IMR-90 (cell line): ENCODE data around the gene ARRDC3. TPM values are rescaled to one million over a fixed set of nuclear protein-coding genes. Genes with fewer than 3 reads are reported as not detected.

Source experiments
- ATAC-seq: fragments of 200-7000 bp; cut with Tn5 transposase; 2 replicates; pipeline ENCODE4 v1.9.1; 2020; ENCODE audit warnings: low read depth, mild to moderate bottlenecking, moderate library complexity
- BruUV-seq: library from RNA; stranded (reverse); fragments of 400-500 nt; replicated peaks from 2 replicates; lab custom pipeline; 2021; lab: Mats Ljungman, UMichigan
- CTCF ChIA-PET: fragments of 300-600 bp; formaldehyde crosslinking; extraction: SDS; loops from one replicate; lab custom pipeline; 2021; ENCODE audit warnings: antibody characterized with exemption; lab: Yijun Ruan, JAX
- POLR2A ChIA-PET: fragments of 300-600 bp; sonication (Branson Sonifier 250); formaldehyde crosslinking; loops from one replicate; lab custom pipeline; 2022; ENCODE audit warnings: antibody characterized with exemption; ENCODE audit not compliant: unreplicated experiment; lab: Charles Lee
- DNase-seq: peaks from one replicate; pipeline ENCODE4 v3.0.0; 2013
- H2AFZ ChIP-seq: replicated peaks from 2 replicates; pipeline ENCODE3; 2013; ENCODE audit warnings: low read length, mild to moderate bottlenecking; ENCODE audit not compliant: poor library complexity
- H2AK5ac ChIP-seq: 2 replicates; pipeline ENCODE4 v1.6.1; 2013; ENCODE audit warnings: low read depth, low read length, inconsistent platforms
- H2AK9ac ChIP-seq: replicated peaks from 2 replicates; pipeline ENCODE3; 2013; ENCODE audit warnings: mild to moderate bottlenecking, low read depth, low read length, moderate library complexity; ENCODE audit not compliant: poor library complexity
- H2BK120ac ChIP-seq: 2 replicates; pipeline ENCODE4 v1.6.1; 2013; ENCODE audit warnings: low read depth, low read length, inconsistent platforms
- H2BK15ac ChIP-seq: 3 replicates; pipeline ENCODE4 v1.6.1; 2013; ENCODE audit warnings: low read depth, low read length, inconsistent platforms
- H2BK20ac ChIP-seq: 2 replicates; pipeline ENCODE4 v1.6.1; 2013; ENCODE audit warnings: low read depth, mild to moderate bottlenecking, inconsistent platforms, low read length, moderate library complexity
- H2BK5ac ChIP-seq: 2 replicates; pipeline ENCODE4 v1.6.1; 2013; ENCODE audit warnings: mild to moderate bottlenecking, low read depth, low read length, inconsistent platforms; ENCODE audit not compliant: poor library complexity, severe bottlenecking
- H3K14ac ChIP-seq: replicated peaks from 2 replicates; pipeline ENCODE4 v1.6.1; 2013; ENCODE audit warnings: low read depth, low read length, inconsistent platforms
- H3K18ac ChIP-seq: 2 replicates; pipeline ENCODE4 v1.6.1; 2013; ENCODE audit warnings: low read depth, low read length, control low read depth
- H3K23ac ChIP-seq: 2 replicates; pipeline ENCODE4 v1.6.1; 2013; ENCODE audit warnings: low read depth, low read length, inconsistent platforms
- H3K27ac ChIP-seq: 2 replicates; pipeline ENCODE4 v1.5.1; 2013; ENCODE audit warnings: mild to moderate bottlenecking, control low read depth, low read length; ENCODE audit not compliant: insufficient read depth
- H3K27me3 ChIP-seq: 2 replicates; pipeline ENCODE4 v1.6.1; 2013; ENCODE audit warnings: low read length; ENCODE audit not compliant: control insufficient read depth, insufficient read depth
- H3K36me3 ChIP-seq: 2 replicates; pipeline ENCODE4 v1.6.1; 2013; ENCODE audit warnings: low read length, mixed read lengths; ENCODE audit not compliant: control insufficient read depth, insufficient read depth
- H3K4ac ChIP-seq: 2 replicates; pipeline ENCODE4 v1.6.1; 2013; ENCODE audit warnings: low read depth, low read length, inconsistent platforms
- H3K4me1 ChIP-seq: 2 replicates; pipeline ENCODE4 v1.6.1; 2013; ENCODE audit warnings: low read length, mixed read lengths; ENCODE audit not compliant: control insufficient read depth, insufficient read depth
- H3K4me2 ChIP-seq: 2 replicates; pipeline ENCODE4 v1.6.1; 2013; ENCODE audit warnings: low read depth, mild to moderate bottlenecking, control low read depth, low read length, moderate library complexity
- H3K4me3 ChIP-seq: 2 replicates; pipeline ENCODE4 v1.5.1; 2013; ENCODE audit warnings: low read depth, mild to moderate bottlenecking, control low read depth, low read length, moderate library complexity; ENCODE audit not compliant: insufficient read depth
- H3K56ac ChIP-seq: 2 replicates; pipeline ENCODE4 v1.6.1; 2013; ENCODE audit warnings: low read length, inconsistent platforms; ENCODE audit not compliant: insufficient read depth; ENCODE audit errors: extremely low read depth
- H3K79me1 ChIP-seq, 2 experiments: 2 replicates each; pipeline ENCODE4 v1.6.1; 2013; ENCODE audit warnings: low read length in 2 of 2, inconsistent platforms in 1 of 2, low read depth in 1 of 2
- H3K9ac ChIP-seq: 2 replicates; pipeline ENCODE4 v1.6.1; 2013; ENCODE audit warnings: low read depth, low read length, control low read depth
- H3K9me1 ChIP-seq: 2 replicates; pipeline ENCODE4 v1.6.1; 2013; ENCODE audit warnings: low read length, inconsistent platforms; ENCODE audit not compliant: insufficient read depth
- H3K9me3 ChIP-seq: 2 replicates; pipeline ENCODE4 v1.6.1; 2013; ENCODE audit warnings: low read length; ENCODE audit not compliant: control insufficient read depth, insufficient read depth
- H4K20me1 ChIP-seq: 2 replicates; pipeline ENCODE4 v1.6.1; 2013; ENCODE audit warnings: low read length, inconsistent platforms; ENCODE audit not compliant: insufficient read depth
- H4K5ac ChIP-seq: 2 replicates; pipeline ENCODE4 v1.6.1; 2013; ENCODE audit warnings: mild to moderate bottlenecking, low read depth, low read length, control low read depth
- H4K8ac ChIP-seq, 2 experiments: 2 replicates each; pipeline ENCODE4 v1.6.1; 2013; ENCODE audit warnings: low read depth in 2 of 2, low read length in 2 of 2, control low read depth in 1 of 2, inconsistent platforms in 1 of 2
- H4K91ac ChIP-seq: 2 replicates; pipeline ENCODE4 v1.6.1; 2013; ENCODE audit warnings: low read depth, low read length, inconsistent platforms; ENCODE audit not compliant: insufficient read depth
- BHLHE40 ChIP-seq: fragments of 150-350 bp; IDR thresholded peaks from 2 replicates; pipeline ENCODE4 v1.6.1; 2016; ENCODE audit warnings: mild to moderate bottlenecking, low read depth, low read length
- CEBPB ChIP-seq: IDR thresholded peaks from 2 replicates; pipeline ENCODE4 v1.6.1; 2012; ENCODE audit warnings: low read depth, low read length, improper control_type of control experiment
- CHD1 ChIP-seq: IDR thresholded peaks from 2 replicates; pipeline ENCODE4 v1.6.1; 2012; ENCODE audit warnings: low read depth, low read length, improper control_type of control experiment
- CTCF ChIP-seq: conservative IDR thresholded peaks from 2 replicates; pipeline ENCODE4 v1.5.1; 2012; ENCODE audit warnings: mild to moderate bottlenecking, low read depth, low read length, improper control_type of control experiment
- ELK1 ChIP-seq: fragments of 150-350 bp; IDR thresholded peaks from 2 replicates; pipeline ENCODE4 v1.6.1; 2016; ENCODE audit warnings: low read depth, mild to moderate bottlenecking, low read length, moderate library complexity, borderline replicate concordance
- FOS ChIP-seq: fragments of 150-350 bp; IDR thresholded peaks from 2 replicates; pipeline ENCODE4 v1.6.1; 2016; ENCODE audit warnings: low read depth, low read length
- MAFK ChIP-seq: IDR thresholded peaks from 2 replicates; pipeline ENCODE4 v1.6.1; 2012; ENCODE audit warnings: low read depth, low read length, improper control_type of control experiment
- MAZ ChIP-seq: IDR thresholded peaks from 2 replicates; pipeline ENCODE4 v1.6.1; 2012; ENCODE audit warnings: low read depth, mild to moderate bottlenecking, low read length, improper control_type of control experiment, moderate library complexity, borderline replicate concordance
- MXI1 ChIP-seq: IDR thresholded peaks from 2 replicates; pipeline ENCODE4 v1.6.1; 2012; ENCODE audit warnings: low read depth, mild to moderate bottlenecking, low read length, moderate library complexity, borderline replicate concordance
- NFE2L2 ChIP-seq: fragments of 150-350 bp; IDR thresholded peaks from 2 replicates; pipeline ENCODE4 v1.6.1; 2016; ENCODE audit warnings: low read depth, mild to moderate bottlenecking, low read length
- POLR2A ChIP-seq: IDR thresholded peaks from 2 replicates; pipeline ENCODE4 v1.6.1; 2012; ENCODE audit warnings: mild to moderate bottlenecking, low read depth, low read length
- RAD21 ChIP-seq: IDR thresholded peaks from 2 replicates; pipeline ENCODE4 v1.6.1; 2012; ENCODE audit warnings: low read length, improper control_type of control experiment
- RCOR1 ChIP-seq: IDR thresholded peaks from 2 replicates; pipeline ENCODE4 v1.6.1; 2012; ENCODE audit warnings: mild to moderate bottlenecking, low read length, improper control_type of control experiment; ENCODE audit not compliant: insufficient replicate concordance
- RFX5 ChIP-seq: IDR thresholded peaks from 2 replicates; pipeline ENCODE4 v1.8.0; 2012; ENCODE audit warnings: low read depth, mild to moderate bottlenecking, low read length, moderate library complexity
- SMC3 ChIP-seq: fragments of 150-350 bp; IDR thresholded peaks from 2 replicates; pipeline ENCODE4 v1.6.1; 2016; ENCODE audit warnings: low read depth, mild to moderate bottlenecking, antibody characterized with exemption, low read length, moderate library complexity
- USF2 ChIP-seq: fragments of 150-350 bp; IDR thresholded peaks from 2 replicates; pipeline ENCODE4 v1.6.1; 2017; ENCODE audit warnings: mild to moderate bottlenecking, antibody characterized with exemption, low read length, low read depth
- WGBS, 2 experiments: methylation state at CpG; one replicate each; pipeline versions ENCODE4 v1.1.5 to v1.1.7; 2013; ENCODE audit warnings: missing lambda C conversion rate in 2 of 2; ENCODE audit not compliant: insufficient read length in 1 of 2; ENCODE audit errors: extremely low coverage in 2 of 2; 5-methylcytosine and 5-hydroxymethylcytosine counted together
- dilution Hi-C: fragments of 300-500 bp; cut with HindIII; formaldehyde crosslinking; loops from one replicate; pipeline ENCODE4 v1.14.3; 2018; ENCODE audit warnings: low sequenced_read_pairs; ENCODE audit not compliant: unreplicated experiment
- in situ Hi-C: fragments of 300-500 bp; cut with MboI; formaldehyde crosslinking; loops from 3 replicates; pipeline ENCODE4 v1.14.3; 2019; ENCODE audit warnings: low sequenced_read_pairs, inconsistent platforms, mixed read lengths
- intact Hi-C: fragments of 100-400 bp; cut with micrococcal nuclease; formaldehyde crosslinking; loops from 2 replicates; pipeline ENCODE4 v1.10.0; 2022
- polyA plus RNA-seq, 3 experiments: library from polyadenylated mRNA; depleted of rRNA; stranded (reverse); fragments of >200 nt; gene quantifications; 2 replicates each; pipeline ENCODE4 v1.2.3, GENCODE V29; 2012; ENCODE audit warnings: low replicate concordance in 1 of 3
- total RNA-seq: library from RNA; depleted of rRNA; stranded (reverse); fragments of >200 nt; gene quantifications from 2 replicates; pipeline ENCODE4 v1.2.3, GENCODE V29; 2012

The ARRDC3 gene
- total and polyA plus RNA-seq, 2 of the 4 experiments (the other 2 are of a cell fraction): 19.3 to 86.7 TPM

GRCh38 chr5:91416491-91416890 lies 33.4 kb upstream of the ARRDC3 start:
- Histone ChIP-seq H3K23ac (no peak overlapping the region), H2AK9ac (no peak overlapping the region), H3K27me3 (no peaks in the 10 kb centered on the region), H4K20me1 (no peaks in the 10 kb centered on the region), H3K36me3 (no peaks in the 10 kb centered on the region), H3K18ac (no peak overlapping the region), H3K9me1 (no peaks in the 10 kb centered on the region), H2BK15ac (no peak overlapping the region), H2AFZ (no peak overlapping the region), H3K4ac (no peak overlapping the region), H3K27ac (no peak overlapping the region), H3K4me2 (no peak overlapping the region; the same call in 1 of the 2 replicates), H2BK20ac (no peak overlapping the region), H2BK5ac (no peak overlapping the region), H3K56ac (no peak overlapping the region), H4K8ac (no peak overlapping the region), H2BK120ac (no peak overlapping the region), H3K4me3 (no peak overlapping the region), H3K9me3 (no peaks in the 10 kb centered on the region), H3K4me1 (no peaks in the 10 kb centered on the region), H4K5ac (no peak overlapping the region), H3K9ac (no peak overlapping the region), H4K91ac (no peak overlapping the region), H2AK5ac (no peak overlapping the region), H3K14ac (no peak overlapping the region), H3K79me1 (no peaks in the 10 kb centered on the region)
- ChIA-PET POLR2A (no interaction called here), CTCF (interaction anchor here (0.9 to 3.6 kb wide), 4 partner anchors 9 to 550 kb away, joined by 3 to 21 read pairs (median 6); no protein-coding TSS in a partner anchor)
- ATAC-seq: no peak
- WGBS, 2 experiments: no CpG with 5 or more reads among the region's 2 CpGs
- intact Hi-C loops: loop anchor here (5.0 kb wide), 1 partner anchor 34 kb away; the partner anchor contains the start of gene ARRDC3
- BruUV-seq: no TSS peak
- no peak for TF ChIP-seq BHLHE40
- no peak for TF ChIP-seq MXI1
- TF ChIP-seq SMC3: no peak
- no peak for TF ChIP-seq CTCF
- no peak for TF ChIP-seq MAFK
- no peak for TF ChIP-seq NFE2L2
- no peak for TF ChIP-seq USF2
- TF ChIP-seq MAZ: no peak
- no peak for TF ChIP-seq CHD1
- TF ChIP-seq ELK1: no peak
- TF ChIP-seq POLR2A: no peak
- TF ChIP-seq FOS: no peak
- TF ChIP-seq CEBPB: no peak
- no peak for TF ChIP-seq RCOR1
- no peak for TF ChIP-seq RFX5
- no peak for TF ChIP-seq RAD21
- DNase-seq: no peak
- in situ Hi-C loops: loop anchor here (5.0 kb wide), 1 partner anchor 549 kb away; no protein-coding TSS in a partner anchor
- dilution Hi-C loops: loop anchor here (25.0 kb wide), 1 partner anchor 554 kb away; no protein-coding TSS in a partner anchor
